ENCODE measurements around the gene HAGH.

The HAGH gene

DNA sequence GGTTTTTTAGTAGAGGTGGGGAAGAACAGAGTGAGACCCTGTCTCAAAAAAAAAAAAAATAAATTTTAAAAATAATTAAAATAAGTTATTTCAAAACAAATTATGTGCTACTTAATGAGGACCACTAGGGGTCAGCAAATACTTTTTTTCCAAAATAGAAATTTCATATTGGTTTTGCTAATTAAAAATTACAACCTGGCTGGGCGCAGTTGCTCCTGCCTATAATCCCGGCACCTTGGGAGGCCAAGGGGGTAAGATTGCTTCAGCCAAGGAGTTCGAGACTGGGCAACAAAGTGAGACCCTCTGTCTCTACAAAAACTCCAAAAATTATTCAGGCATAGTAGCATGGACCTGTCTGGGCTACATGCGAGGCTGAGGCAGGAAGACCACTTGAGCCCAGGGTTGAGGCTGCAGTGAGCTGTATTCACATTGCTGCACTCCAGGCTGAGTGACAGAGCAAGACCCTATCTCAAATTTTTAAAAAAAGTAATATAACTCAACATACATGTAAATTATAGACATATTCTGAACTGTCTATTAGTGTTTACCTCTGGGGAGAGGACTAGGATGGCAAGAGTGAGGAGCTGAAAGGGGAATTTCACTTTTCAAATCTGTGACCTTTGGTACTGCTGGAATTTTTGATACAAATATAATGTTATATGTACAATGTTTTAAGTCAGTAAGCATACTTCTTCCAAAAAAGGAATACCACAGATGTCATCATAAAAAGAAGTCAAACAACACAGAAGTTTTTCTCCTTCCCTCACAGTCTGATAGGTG, 37.2 kb upstream of the HAGH start:
- DNase-seq (ENCODE audit: low spot score): no peak
- TF ChIP-seq, protein P1, sequence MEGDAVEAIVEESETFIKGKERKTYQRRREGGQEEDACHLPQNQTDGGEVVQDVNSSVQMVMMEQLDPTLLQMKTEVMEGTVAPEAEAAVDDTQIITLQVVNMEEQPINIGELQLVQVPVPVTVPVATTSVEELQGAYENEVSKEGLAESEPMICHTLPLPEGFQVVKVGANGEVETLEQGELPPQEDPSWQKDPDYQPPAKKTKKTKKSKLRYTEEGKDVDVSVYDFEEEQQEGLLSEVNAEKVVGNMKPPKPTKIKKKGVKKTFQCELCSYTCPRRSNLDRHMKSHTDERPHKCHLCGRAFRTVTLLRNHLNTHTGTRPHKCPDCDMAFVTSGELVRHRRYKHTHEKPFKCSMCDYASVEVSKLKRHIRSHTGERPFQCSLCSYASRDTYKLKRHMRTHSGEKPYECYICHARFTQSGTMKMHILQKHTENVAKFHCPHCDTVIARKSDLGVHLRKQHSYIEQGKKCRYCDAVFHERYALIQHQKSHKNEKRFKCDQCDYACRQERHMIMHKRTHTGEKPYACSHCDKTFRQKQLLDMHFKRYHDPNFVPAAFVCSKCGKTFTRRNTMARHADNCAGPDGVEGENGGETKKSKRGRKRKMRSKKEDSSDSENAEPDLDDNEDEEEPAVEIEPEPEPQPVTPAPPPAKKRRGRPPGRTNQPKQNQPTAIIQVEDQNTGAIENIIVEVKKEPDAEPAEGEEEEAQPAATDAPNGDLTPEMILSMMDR (conservative IDR thresholded peaks at IDR 0.05; ENCODE audit: low read depth): peak; percentile 67; the same call in 1 of the 2 replicates
- ChIA-PET CTCF (interaction anchor here (0.6 to 1.5 kb wide), 5 partner anchors 10 to 92 kb away, joined by 3 to 4 read pairs (median 3); no protein-coding TSS in a partner anchor), POLR2A (ENCODE audit: low non-redundant PET) (no interaction called here)
- no peak overlapping the region for H3K27ac ChIP-seq

- no peak overlapping the region for H3K27ac ChIP-seq
- TF ChIP-seq, protein P1 (conservative IDR thresholded peaks at IDR 0.05; ENCODE audit: low read depth): no peak
- ChIA-PET CTCF (interaction anchor here (0.6 to 1.7 kb wide), 6 partner anchors 31 to 142 kb away, joined by 3 to 4 read pairs (median 3); no protein-coding TSS in a partner anchor), POLR2A (ENCODE audit: low non-redundant PET) (no interaction called here)
- DNase-seq (ENCODE audit: low spot score): no peak
These were observed 35.8 kb upstream of the HAGH start for GRCh38 chr16:1862394-1862793.

- TF ChIP-seq, protein P1 (conservative IDR thresholded peaks at IDR 0.05; ENCODE audit: low read depth): no peak
- ChIA-PET POLR2A (ENCODE audit: low non-redundant PET) (no interaction called here), CTCF (interaction anchor here (0.7 to 1.7 kb wide), 5 partner anchors 38 to 142 kb away, joined by 3 to 4 read pairs (median 3); no protein-coding TSS in a partner anchor)
- no peak overlapping the region for H3K27ac ChIP-seq
- DNase-seq (ENCODE audit: low spot score): no peak
These were observed 35.1 kb upstream of the HAGH start for GRCh38 chr16:1861730-1862129.

GRCh38 chr16:1859650-1860049, 33.0 kb upstream of the HAGH start:
- CTCF ChIA-PET: interaction anchor here (0.7 to 0.9 kb wide), 2 partner anchors 10 to 439 kb away, joined by 3 to 4 read pairs; no protein-coding TSS in a partner anchor
- TF ChIP-seq, protein P1 (conservative IDR thresholded peaks at IDR 0.05; ENCODE audit: low read depth): no peak
- no peak overlapping the region for H3K27ac ChIP-seq
- POLR2A ChIA-PET (ENCODE audit: low non-redundant PET): no interaction called here
- no peak for DNase-seq (ENCODE audit: low spot score)

DNA sequence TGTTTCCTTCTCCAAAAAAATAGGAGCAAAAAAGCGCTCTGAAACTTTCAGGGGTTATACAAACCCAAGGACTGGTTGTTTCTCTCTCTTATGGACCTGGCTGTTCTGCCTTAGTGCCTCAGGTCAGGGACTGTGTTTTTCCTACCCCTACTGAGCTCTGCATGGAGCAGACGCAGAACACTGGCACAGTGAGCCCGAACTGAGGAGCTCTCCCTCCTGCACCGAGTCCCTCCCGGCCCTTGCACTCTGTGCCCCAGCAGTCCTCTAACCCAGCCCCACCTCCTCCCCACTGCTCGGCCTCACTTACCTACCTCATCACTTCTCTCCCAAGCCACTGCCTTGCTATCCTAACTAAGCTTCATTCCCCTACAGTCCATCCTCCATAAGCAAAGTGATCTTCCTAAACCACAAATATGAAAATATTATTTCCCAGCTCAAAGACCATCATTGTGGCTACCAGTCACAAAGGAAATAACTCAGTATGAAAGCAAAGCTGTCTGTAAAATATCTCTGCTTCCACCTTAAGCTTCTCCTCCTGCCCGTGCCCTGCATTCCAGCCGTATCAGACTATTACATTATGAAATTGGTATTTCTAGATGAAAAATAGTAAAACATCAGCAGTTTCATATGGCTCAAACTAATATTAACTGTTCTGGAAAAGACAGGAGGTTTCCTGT, 31.7 kb upstream of the HAGH start:
- TF ChIP-seq, protein P1 (conservative IDR thresholded peaks at IDR 0.05; ENCODE audit: low read depth): no peak
- POLR2A ChIA-PET (ENCODE audit: low non-redundant PET): no interaction called here
- H3K27ac ChIP-seq: no peak overlapping the region
- no peak for DNase-seq (ENCODE audit: low spot score)
- CTCF ChIA-PET: no interaction called here

- ChIA-PET CTCF (no interaction called here), POLR2A (ENCODE audit: low non-redundant PET) (no interaction called here)
- TF ChIP-seq, protein P1 (conservative IDR thresholded peaks at IDR 0.05; ENCODE audit: low read depth): no peak
- no peak for DNase-seq (ENCODE audit: low spot score)
- no peak overlapping the region for H3K27ac ChIP-seq
These were observed 30.9 kb upstream of the HAGH start for GRCh38 chr16:1857433-1858097.
